ENCODE data around the gene NDUFB10. TPM values are rescaled to one million over a fixed set of nuclear protein-coding genes. Genes with fewer than 3 reads are reported as not detected.

Gene NDUFB10
- polyA plus RNA-seq (215 and 217 TPM in 2 replicates), polyA minus RNA-seq (76.4 and 95.6 TPM in 2 replicates)

DNA sequence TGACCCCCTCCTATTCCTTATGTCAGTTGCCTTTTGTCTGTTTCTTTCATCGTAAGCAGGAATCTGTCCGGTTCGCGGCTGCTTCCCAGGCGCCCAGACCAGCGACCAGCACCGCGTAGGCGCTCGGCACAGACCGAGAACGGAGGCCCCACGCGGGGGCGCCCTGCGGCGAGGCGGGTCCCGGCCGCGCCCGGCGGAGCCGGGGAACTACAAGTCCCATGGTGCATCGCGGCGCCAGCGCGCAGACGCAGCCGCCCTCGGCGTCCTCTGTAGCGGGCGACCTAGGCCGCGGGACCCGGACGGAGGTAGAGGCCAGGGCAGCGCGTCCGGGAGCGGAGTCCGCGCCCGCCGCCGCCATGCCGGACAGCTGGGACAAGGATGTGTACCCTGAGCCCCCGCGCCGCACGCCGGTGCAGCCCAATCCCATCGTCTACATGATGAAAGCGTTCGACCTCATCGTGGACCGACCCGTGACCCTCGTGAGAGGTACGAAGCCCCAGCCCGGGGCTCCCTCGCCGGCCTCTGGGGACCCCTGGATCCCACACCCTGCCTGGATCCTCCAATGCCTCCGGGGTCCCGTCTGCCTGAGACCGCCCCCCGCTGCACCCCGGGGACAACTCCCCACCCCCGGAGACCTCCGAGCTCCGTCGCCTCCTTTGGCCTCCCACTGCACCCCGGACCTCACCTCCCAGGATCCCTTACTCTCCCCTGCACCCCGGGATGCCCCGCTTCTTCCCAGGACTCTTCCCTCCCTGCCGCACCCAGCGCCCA is at the start of gene NDUFB10:
NDUFB10 (plus strand) TSS at position 270 of the 771 bp plus-strand sequence; CDS start at position 357, 87 bp downstream.
- Histone ChIP-seq H3K27ac (ENCODE audit: low read length) (peak within 1 kb of the TSS; percentile 67), H3K36me3 (ENCODE audit: insufficient read depth, low read length) (no peaks in the 10 kb centered on the region), H3F3A (ENCODE audit: insufficient read depth, low read length, poor library complexity, severe bottlenecking) (no peaks in the 10 kb centered on the region), H4K20me1 (ENCODE audit: insufficient read depth) (no peaks in the 10 kb centered on the region), H3K27me3 (ENCODE audit: insufficient read depth, low read depth, low read length) (no peaks in the 10 kb centered on the region), H3K9me3 (ENCODE audit: low read length) (no peaks in the 10 kb centered on the region), H3K9ac (ENCODE audit: low read length) (peak within 1 kb of the TSS; percentile 96), H3K9me2 (ENCODE audit: insufficient read depth, low read length) (no peaks in the 10 kb centered on the region), H3K4me2 (ENCODE audit: low read length) (peak within 1 kb of the TSS; percentile 65), H3K4me3 (ENCODE audit: low read length) (peak within 1 kb of the TSS; percentile 97), H3K79me2 (replicated peaks; ENCODE audit: insufficient read depth, low read length) (peaks cover 13% of the 10 kb centered on the region), H2AFZ (ENCODE audit: low read depth, low read length) (peak within 1 kb of the TSS; percentile 80)
- TF ChIP-seq POLR2AphosphoS5 (IDR thresholded peaks at IDR 0.05) = peak; percentile 87
- no peak for TF ChIP-seq TAF1 (IDR thresholded peaks at IDR 0.05; ENCODE audit: low read depth)
- TF ChIP-seq EP300 (conservative IDR thresholded peaks at IDR 0.05; ENCODE audit: poor library complexity, severe bottlenecking) = peak; percentile 27
- no peak for TF ChIP-seq EZH2 (IDR thresholded peaks at IDR 0.05; ENCODE audit: borderline replicate concordance, insufficient read depth, low read length, poor library complexity, severe bottlenecking)
- TF ChIP-seq, protein P1, sequence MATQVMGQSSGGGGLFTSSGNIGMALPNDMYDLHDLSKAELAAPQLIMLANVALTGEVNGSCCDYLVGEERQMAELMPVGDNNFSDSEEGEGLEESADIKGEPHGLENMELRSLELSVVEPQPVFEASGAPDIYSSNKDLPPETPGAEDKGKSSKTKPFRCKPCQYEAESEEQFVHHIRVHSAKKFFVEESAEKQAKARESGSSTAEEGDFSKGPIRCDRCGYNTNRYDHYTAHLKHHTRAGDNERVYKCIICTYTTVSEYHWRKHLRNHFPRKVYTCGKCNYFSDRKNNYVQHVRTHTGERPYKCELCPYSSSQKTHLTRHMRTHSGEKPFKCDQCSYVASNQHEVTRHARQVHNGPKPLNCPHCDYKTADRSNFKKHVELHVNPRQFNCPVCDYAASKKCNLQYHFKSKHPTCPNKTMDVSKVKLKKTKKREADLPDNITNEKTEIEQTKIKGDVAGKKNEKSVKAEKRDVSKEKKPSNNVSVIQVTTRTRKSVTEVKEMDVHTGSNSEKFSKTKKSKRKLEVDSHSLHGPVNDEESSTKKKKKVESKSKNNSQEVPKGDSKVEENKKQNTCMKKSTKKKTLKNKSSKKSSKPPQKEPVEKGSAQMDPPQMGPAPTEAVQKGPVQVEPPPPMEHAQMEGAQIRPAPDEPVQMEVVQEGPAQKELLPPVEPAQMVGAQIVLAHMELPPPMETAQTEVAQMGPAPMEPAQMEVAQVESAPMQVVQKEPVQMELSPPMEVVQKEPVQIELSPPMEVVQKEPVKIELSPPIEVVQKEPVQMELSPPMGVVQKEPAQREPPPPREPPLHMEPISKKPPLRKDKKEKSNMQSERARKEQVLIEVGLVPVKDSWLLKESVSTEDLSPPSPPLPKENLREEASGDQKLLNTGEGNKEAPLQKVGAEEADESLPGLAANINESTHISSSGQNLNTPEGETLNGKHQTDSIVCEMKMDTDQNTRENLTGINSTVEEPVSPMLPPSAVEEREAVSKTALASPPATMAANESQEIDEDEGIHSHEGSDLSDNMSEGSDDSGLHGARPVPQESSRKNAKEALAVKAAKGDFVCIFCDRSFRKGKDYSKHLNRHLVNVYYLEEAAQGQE (IDR thresholded peaks at IDR 0.05; ENCODE audit: borderline replicate concordance) = peak; percentile 57
- peak; percentile 49 for TF ChIP-seq RAD21 (conservative IDR thresholded peaks at IDR 0.05)
- peak; percentile 73 for TF ChIP-seq MXI1 (conservative IDR thresholded peaks at IDR 0.05; ENCODE audit: poor library complexity, severe bottlenecking)
- peak; percentile 72 for TF ChIP-seq SMC3 (conservative IDR thresholded peaks at IDR 0.05; ENCODE audit: poor library complexity)
- TF ChIP-seq, protein P2, sequence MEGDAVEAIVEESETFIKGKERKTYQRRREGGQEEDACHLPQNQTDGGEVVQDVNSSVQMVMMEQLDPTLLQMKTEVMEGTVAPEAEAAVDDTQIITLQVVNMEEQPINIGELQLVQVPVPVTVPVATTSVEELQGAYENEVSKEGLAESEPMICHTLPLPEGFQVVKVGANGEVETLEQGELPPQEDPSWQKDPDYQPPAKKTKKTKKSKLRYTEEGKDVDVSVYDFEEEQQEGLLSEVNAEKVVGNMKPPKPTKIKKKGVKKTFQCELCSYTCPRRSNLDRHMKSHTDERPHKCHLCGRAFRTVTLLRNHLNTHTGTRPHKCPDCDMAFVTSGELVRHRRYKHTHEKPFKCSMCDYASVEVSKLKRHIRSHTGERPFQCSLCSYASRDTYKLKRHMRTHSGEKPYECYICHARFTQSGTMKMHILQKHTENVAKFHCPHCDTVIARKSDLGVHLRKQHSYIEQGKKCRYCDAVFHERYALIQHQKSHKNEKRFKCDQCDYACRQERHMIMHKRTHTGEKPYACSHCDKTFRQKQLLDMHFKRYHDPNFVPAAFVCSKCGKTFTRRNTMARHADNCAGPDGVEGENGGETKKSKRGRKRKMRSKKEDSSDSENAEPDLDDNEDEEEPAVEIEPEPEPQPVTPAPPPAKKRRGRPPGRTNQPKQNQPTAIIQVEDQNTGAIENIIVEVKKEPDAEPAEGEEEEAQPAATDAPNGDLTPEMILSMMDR (IDR thresholded peaks at IDR 0.05; ENCODE audit: poor library complexity, severe bottlenecking) = peak; percentile 86

DNA sequence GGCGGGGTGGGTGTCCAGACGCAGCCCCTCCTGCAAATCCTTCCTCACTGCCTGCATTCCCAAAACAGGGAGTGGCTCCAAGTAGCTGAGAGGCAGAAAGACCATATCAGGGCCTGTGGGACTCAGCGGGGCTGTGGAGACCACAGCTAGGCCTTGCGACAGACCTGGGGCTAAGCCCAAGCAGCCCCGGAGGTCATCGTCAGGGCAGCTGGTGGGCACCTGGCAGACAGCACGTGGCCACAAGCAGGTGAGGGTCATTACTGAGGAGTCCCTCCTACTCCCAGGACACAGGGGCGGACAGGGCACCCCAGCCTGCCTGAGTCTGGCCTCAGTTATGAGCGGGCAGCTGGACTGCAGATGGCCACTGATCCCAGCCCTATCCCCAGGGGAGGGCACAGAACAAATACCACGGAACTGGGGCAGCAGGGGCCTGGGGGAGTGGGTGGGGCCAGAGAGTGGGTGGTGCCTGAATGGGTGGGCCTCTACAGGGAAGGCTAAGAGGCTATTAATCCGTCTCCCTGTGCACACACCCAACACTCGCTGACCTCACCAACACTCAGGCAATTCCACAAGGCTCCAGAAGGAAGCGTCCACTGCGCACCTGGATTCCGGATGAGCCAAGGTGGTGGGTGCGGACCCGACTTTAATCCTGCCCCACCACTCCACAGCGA is 49.6 kb upstream of the NDUFB10 start:
- no peaks in the 10 kb centered on the region for H3K36me3 ChIP-seq (ENCODE audit: insufficient read depth, low read length)
- no peak overlapping the region for H3K27ac ChIP-seq (ENCODE audit: low read length)
- H4K20me1 ChIP-seq (ENCODE audit: insufficient read depth) = no peaks in the 10 kb centered on the region
- TF ChIP-seq EZH2 (IDR thresholded peaks at IDR 0.05; ENCODE audit: borderline replicate concordance, insufficient read depth, low read length, poor library complexity, severe bottlenecking) = no peak
- no peak for TF ChIP-seq SMC3 (conservative IDR thresholded peaks at IDR 0.05; ENCODE audit: poor library complexity)
- TF ChIP-seq MXI1 (conservative IDR thresholded peaks at IDR 0.05; ENCODE audit: poor library complexity, severe bottlenecking) = no peak
- TF ChIP-seq, protein P2 (IDR thresholded peaks at IDR 0.05; ENCODE audit: poor library complexity, severe bottlenecking) = no peak
- TF ChIP-seq TAF1 (IDR thresholded peaks at IDR 0.05; ENCODE audit: low read depth) = no peak
- no peak for TF ChIP-seq POLR2AphosphoS5 (IDR thresholded peaks at IDR 0.05)
- TF ChIP-seq EP300 (conservative IDR thresholded peaks at IDR 0.05; ENCODE audit: poor library complexity, severe bottlenecking) = no peak
- TF ChIP-seq, protein P1 (IDR thresholded peaks at IDR 0.05; ENCODE audit: borderline replicate concordance) = no peak
- no peak for TF ChIP-seq RAD21 (conservative IDR thresholded peaks at IDR 0.05)
- no peak overlapping the region for H3K4me3 ChIP-seq (ENCODE audit: low read length)
- H3K4me2 ChIP-seq (ENCODE audit: low read length) = no peak overlapping the region
- H3K9me3 ChIP-seq (ENCODE audit: low read length) = no peaks in the 10 kb centered on the region
- H2AFZ ChIP-seq (ENCODE audit: low read depth, low read length) = no peak overlapping the region
- H3K27me3 ChIP-seq (ENCODE audit: insufficient read depth, low read depth, low read length) = no peaks in the 10 kb centered on the region
- H3K9me2 ChIP-seq (ENCODE audit: insufficient read depth, low read length) = no peaks in the 10 kb centered on the region
- no peaks in the 10 kb centered on the region for H3K79me2 ChIP-seq (replicated peaks; ENCODE audit: insufficient read depth, low read length)
- no peak overlapping the region for H3K9ac ChIP-seq (ENCODE audit: low read length)
- H3F3A ChIP-seq (ENCODE audit: insufficient read depth, low read length, poor library complexity, severe bottlenecking) = no peaks in the 10 kb centered on the region
